Stimulated activated memory B cell treated with anti-CD40 and anti-IgM and Interleukin-4, amounts not matched to agents 10 μg/mL and 1 μg/mL and 100 μg/mL, for 72 hours (primary cell): ENCODE results near the gene INSC.

Experiments used
- ATAC-seq: fragments of 150-1000 bp; cut with Tn5 transposase; 2 replicates; pipeline ENCODE4 v1.10.0; 2021
- H3K27ac Mint-ChIP-seq: one replicate; pipeline ENCODE4 v1.8.0; 2022; ENCODE audit warnings: mild to moderate bottlenecking, mixed read lengths
- H3K27me3 Mint-ChIP-seq: one replicate; pipeline ENCODE4 v1.8.0; 2022; ENCODE audit warnings: mixed read lengths
- H3K36me3 Mint-ChIP-seq: one replicate; pipeline ENCODE4 v1.8.0; 2022; ENCODE audit warnings: mixed read lengths
- H3K4me1 Mint-ChIP-seq: one replicate; pipeline ENCODE4 v1.8.0; 2022; ENCODE audit warnings: mixed read lengths
- H3K4me3 Mint-ChIP-seq: one replicate; pipeline ENCODE4 v1.8.0; 2022; ENCODE audit warnings: mild to moderate bottlenecking, moderate library complexity, mixed read lengths
- H3K9me3 Mint-ChIP-seq: one replicate; pipeline ENCODE4 v1.8.0; 2022; ENCODE audit warnings: mixed read lengths

INSC gene

DNA sequence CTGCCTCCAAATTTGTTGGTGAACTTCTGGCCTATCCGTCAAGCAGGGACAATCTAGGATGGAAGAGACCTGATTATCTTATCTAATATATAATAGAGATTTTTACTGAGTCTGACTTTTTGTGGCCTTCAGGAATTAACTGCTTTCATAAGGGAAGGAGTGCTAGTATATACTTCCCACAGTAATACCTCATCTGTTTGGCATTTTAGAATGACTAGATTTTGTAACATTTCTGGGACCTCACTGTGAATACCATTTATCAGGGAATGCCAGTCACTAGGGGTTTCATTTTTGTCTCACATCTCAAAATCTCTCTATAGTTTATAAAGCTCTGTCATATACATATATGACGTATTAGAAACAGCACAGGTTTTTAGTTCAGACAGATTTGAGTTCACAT, 114.3 kb downstream of the INSC start:
- H3K4me1 Mint-ChIP-seq, result peaks cover 10% of the 10 kb centered on the region
- H3K27me3 Mint-ChIP-seq, result peaks cover 8% of the 10 kb centered on the region
- H3K36me3 Mint-ChIP-seq, result no peaks in the 10 kb centered on the region
- no peak overlapping the region for H3K4me3 Mint-ChIP-seq
- H3K9me3 Mint-ChIP-seq, result no peaks in the 10 kb centered on the region
- no peak for ATAC-seq
- H3K27ac Mint-ChIP-seq, result no peak overlapping the region

DNA sequence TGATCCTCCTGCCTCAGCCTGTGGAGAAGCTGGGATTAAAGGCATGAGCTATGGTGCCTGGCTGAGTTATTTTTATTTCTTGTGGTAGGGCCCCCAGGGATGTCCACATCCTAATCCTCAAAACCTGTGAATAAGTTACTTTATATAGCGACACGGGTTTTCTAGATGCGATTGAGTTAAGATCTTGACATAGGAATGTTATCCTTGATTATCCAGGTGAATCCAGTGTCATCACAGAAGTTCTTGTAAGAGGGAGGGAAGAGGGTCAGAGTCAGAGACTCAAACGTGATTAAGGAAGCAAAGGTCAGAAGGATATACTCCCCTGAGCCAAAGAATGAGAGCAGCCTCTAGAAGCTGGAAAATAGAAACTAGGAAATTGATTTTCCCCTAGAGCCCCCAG, 117.8 kb downstream of the INSC start:
- no peaks in the 10 kb centered on the region for H3K36me3 Mint-ChIP-seq

GRCh38 chr11:15233371-15234165, 118.8 kb downstream of the INSC start:
- no peak overlapping the region for H3K4me3 Mint-ChIP-seq
- H3K36me3 Mint-ChIP-seq, result no peaks in the 10 kb centered on the region
- peaks cover 2% of the 10 kb centered on the region for H3K9me3 Mint-ChIP-seq
- ATAC-seq, result peak; percentile 51
- H3K27ac Mint-ChIP-seq, result no peak overlapping the region
- peaks cover 11% of the 10 kb centered on the region for H3K4me1 Mint-ChIP-seq
- peaks cover 20% of the 10 kb centered on the region for H3K27me3 Mint-ChIP-seq

More for the DNA sequence above, 117.8 kb downstream of the INSC start:
- Mint-ChIP-seq H3K4me3 (no peak overlapping the region), H3K27me3 (peaks cover 20% of the 10 kb centered on the region), H3K9me3 (no peaks in the 10 kb centered on the region), H3K4me1 (peaks cover 11% of the 10 kb centered on the region), H3K27ac (no peak overlapping the region)
- no peak for ATAC-seq

- Mint-ChIP-seq H3K4me3 (no peak overlapping the region), H3K4me1 (peaks cover 11% of the 10 kb centered on the region), H3K27me3 (peaks cover 12% of the 10 kb centered on the region), H3K27ac (no peak overlapping the region), H3K36me3 (no peaks in the 10 kb centered on the region), H3K9me3 (peaks cover 2% of the 10 kb centered on the region)
- no peak for ATAC-seq
These were observed 120.1 kb downstream of the INSC start for GRCh38 chr11:15234796-15235195.

DNA sequence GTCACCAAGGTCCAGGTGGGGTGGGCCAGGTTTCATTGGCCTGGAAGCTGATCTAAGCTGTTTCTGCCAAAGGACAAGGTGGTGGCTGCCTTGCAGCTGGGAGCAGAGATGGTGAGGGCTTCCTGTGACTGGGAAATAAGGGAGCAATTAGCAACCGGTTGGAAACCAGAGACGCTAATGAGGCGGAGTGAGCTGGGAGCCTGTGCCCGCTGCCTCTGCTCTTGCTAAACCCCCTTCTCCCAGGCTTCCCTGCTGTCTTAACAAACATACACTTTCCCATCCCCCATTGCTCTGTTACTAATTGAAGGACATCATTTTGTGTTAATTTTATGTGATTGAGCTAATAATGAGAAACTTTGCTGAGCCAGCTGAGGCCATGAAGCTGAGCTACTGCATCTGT, 121.8 kb downstream of the INSC start:
- H3K36me3 Mint-ChIP-seq, result no peaks in the 10 kb centered on the region
- H3K27ac Mint-ChIP-seq, result no peak overlapping the region
- no peak for ATAC-seq
- H3K4me3 Mint-ChIP-seq, result no peak overlapping the region
- peaks cover 2% of the 10 kb centered on the region for H3K9me3 Mint-ChIP-seq
- peaks cover 11% of the 10 kb centered on the region for H3K4me1 Mint-ChIP-seq
- peaks cover 12% of the 10 kb centered on the region for H3K27me3 Mint-ChIP-seq

DNA sequence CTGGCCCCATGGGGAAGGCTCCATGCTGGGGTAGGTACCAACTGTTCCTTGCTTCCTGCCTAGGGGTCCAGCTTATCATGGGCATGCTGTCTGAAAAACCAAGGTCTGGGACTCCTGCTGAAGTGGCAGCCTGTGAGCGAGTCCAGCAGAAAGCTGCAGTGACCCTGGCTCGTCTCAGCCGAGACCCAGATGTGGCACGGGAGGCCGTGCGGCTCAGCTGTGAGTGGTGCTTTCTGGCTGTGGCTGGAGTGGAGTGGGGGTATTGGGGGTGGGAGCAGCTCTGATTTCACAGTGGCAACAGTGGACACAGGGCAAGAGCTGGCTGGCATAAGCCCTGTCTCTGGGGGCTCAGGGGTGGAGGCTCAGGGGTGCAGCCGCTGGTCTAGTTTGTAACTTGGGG, 124.1 kb downstream of the INSC start:
- Mint-ChIP-seq H3K4me3 (no peak overlapping the region), H3K27me3 (peaks cover 28% of the 10 kb centered on the region), H3K27ac (no peak overlapping the region), H3K4me1 (peaks cover 3% of the 10 kb centered on the region), H3K36me3 (no peaks in the 10 kb centered on the region), H3K9me3 (peaks cover 2% of the 10 kb centered on the region)
- no peak for ATAC-seq

DNA sequence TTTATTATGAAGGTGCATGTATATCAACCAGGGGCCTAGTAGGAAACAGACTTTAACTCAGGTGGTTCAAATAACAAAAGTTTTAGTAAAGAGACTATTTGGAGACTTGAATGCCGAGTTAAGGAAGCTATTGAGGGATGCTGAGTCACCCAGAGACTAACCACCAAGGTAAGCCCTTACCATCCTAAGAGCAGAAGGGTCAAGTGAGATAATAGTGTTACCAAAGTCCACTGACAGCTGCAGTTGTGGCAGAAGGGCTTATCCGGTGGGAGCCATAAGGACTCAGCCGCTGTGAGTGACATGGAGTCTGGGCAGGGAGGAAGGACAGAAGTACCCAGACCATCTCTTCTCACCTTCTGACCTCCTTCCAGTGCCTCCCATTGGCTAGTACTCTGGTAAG, 134.0 kb downstream of the INSC start:
- no peaks in the 10 kb centered on the region for H3K4me1 Mint-ChIP-seq
- no peaks in the 10 kb centered on the region for H3K9me3 Mint-ChIP-seq
- no peak overlapping the region for H3K27ac Mint-ChIP-seq
- H3K27me3 Mint-ChIP-seq, result peaks cover 17% of the 10 kb centered on the region
- no peak overlapping the region for H3K4me3 Mint-ChIP-seq
- ATAC-seq, result no peak
- no peaks in the 10 kb centered on the region for H3K36me3 Mint-ChIP-seq

GRCh38 chr11:15258433-15259165, 143.9 kb downstream of the INSC start:
- Mint-ChIP-seq H3K36me3 (no peaks in the 10 kb centered on the region), H3K4me1 (no peaks in the 10 kb centered on the region), H3K27me3 (peaks cover 8% of the 10 kb centered on the region), H3K27ac (no peak overlapping the region), H3K4me3 (no peak overlapping the region), H3K9me3 (no peaks in the 10 kb centered on the region)
- peak; percentile 14 for ATAC-seq

DNA sequence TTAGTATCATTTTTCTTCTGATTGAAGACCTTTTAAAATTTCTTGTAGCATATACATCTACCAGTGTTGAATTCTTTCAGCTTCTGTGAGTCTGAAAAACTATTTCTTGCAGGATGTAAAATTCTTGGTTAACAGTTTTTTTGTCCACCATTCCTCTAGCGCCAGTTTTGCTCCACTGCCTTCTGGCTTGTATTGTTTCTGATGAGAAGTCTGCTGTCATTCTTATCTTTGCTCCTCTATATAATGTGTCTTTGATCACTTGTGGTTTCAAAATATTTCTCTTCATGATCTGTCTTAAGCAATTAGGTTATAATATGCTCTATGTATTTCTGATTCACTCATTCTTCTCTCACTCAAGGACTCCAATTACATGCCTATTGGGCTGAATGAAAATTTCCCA, 152.3 kb downstream of the INSC start:
- no peak overlapping the region for H3K27ac Mint-ChIP-seq
- no peaks in the 10 kb centered on the region for H3K36me3 Mint-ChIP-seq
- H3K4me3 Mint-ChIP-seq, result no peak overlapping the region
- ATAC-seq, result no peak
- peaks cover 17% of the 10 kb centered on the region for H3K9me3 Mint-ChIP-seq
- H3K4me1 Mint-ChIP-seq, result no peaks in the 10 kb centered on the region
- H3K27me3 Mint-ChIP-seq, result no peaks in the 10 kb centered on the region

- Mint-ChIP-seq H3K36me3 (no peaks in the 10 kb centered on the region), H3K27me3 (peaks cover 7% of the 10 kb centered on the region), H3K4me1 (no peaks in the 10 kb centered on the region)
These were observed 153.9 kb downstream of the INSC start for GRCh38 chr11:15268598-15268997.

GRCh38 chr11:15275141-15275540, 160.4 kb downstream of the INSC start:
- no peak for ATAC-seq
- H3K4me1 Mint-ChIP-seq, result no peaks in the 10 kb centered on the region
- no peak overlapping the region for H3K27ac Mint-ChIP-seq
- H3K27me3 Mint-ChIP-seq, result peaks cover 31% of the 10 kb centered on the region
- no peaks in the 10 kb centered on the region for H3K9me3 Mint-ChIP-seq
- H3K4me3 Mint-ChIP-seq, result no peak overlapping the region
- no peaks in the 10 kb centered on the region for H3K36me3 Mint-ChIP-seq

More at GRCh38 chr11:15268598-15268997, 153.9 kb downstream of the INSC start:
- Mint-ChIP-seq H3K9me3 (peaks cover 17% of the 10 kb centered on the region), H3K27ac (no peak overlapping the region), H3K4me3 (no peak overlapping the region)
- no peak for ATAC-seq

GRCh38 chr11:15276621-15277020, 161.9 kb downstream of the INSC start:
- no peak overlapping the region for H3K27ac Mint-ChIP-seq
- no peaks in the 10 kb centered on the region for H3K4me1 Mint-ChIP-seq
- H3K4me3 Mint-ChIP-seq, result no peak overlapping the region
- no peaks in the 10 kb centered on the region for H3K36me3 Mint-ChIP-seq
- H3K27me3 Mint-ChIP-seq, result peaks cover 35% of the 10 kb centered on the region
- no peak for ATAC-seq
- H3K9me3 Mint-ChIP-seq, result no peaks in the 10 kb centered on the region

DNA sequence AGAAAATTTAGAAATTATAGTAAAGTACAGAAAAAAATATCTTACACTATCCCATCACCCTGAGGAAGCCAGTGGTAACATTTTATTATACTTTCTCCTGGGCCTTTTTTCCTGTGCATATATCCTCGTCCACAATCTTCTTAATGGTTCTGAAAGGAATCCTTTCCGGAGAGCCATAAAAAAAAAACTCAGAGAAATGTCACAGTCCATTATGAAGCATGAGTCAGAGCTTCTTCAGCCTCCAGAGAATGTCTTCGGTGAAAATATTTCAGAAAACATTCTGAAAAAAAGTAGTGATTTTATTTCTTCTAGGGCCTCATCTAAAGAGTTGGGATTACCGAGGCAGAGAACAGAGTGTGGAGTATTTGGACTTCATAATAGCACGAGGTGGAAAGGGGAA, 163.4 kb downstream of the INSC start:
- Mint-ChIP-seq H3K4me1 (no peaks in the 10 kb centered on the region), H3K36me3 (no peaks in the 10 kb centered on the region), H3K27ac (no peak overlapping the region), H3K27me3 (peaks cover 43% of the 10 kb centered on the region), H3K4me3 (no peak overlapping the region), H3K9me3 (no peaks in the 10 kb centered on the region)
- no peak for ATAC-seq

DNA sequence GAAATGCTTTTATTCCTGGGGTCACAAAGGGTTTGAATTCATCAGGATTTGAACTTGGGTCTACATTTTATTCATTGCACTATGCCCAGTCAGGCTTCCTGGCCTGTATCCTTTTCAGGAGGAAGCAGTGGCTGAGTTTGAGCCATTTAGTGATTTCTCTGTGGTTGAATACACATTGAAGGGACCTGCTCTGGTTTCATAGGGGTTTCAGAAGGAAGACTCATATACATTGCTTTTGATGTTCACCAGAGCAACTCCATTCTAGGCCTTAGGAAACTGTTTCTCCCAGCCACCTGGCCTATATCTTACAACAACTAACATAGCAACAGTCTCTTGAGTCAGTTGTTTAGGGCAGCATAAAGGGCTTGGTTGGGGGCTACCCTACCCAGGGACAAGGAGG, 165.7 kb downstream of the INSC start:
- H3K4me3 Mint-ChIP-seq, result no peak overlapping the region
- peaks cover 24% of the 10 kb centered on the region for H3K27me3 Mint-ChIP-seq
- H3K36me3 Mint-ChIP-seq, result no peaks in the 10 kb centered on the region
- H3K4me1 Mint-ChIP-seq, result no peaks in the 10 kb centered on the region
- no peak overlapping the region for H3K27ac Mint-ChIP-seq
- no peak for ATAC-seq
- H3K9me3 Mint-ChIP-seq, result no peaks in the 10 kb centered on the region

DNA sequence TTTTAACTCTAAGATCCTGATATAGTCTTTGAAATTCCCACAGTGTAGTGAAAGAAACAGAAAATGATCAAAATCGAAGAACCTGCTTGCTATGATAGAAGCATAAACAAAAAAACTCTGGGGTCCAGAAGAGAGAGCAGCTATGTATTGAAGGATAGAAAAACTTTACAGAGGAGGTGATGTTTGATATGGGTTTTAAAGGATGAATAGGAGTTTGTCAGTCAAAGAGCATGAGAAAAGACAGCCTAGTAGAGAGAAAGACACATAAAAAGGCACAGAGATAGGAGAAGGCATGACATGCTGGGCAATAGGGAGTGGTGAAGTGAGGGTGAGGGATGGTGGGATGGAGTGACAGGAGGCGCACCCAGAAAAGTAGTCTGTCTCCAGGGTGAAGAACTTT, 168.0 kb downstream of the INSC start:
- H3K27ac Mint-ChIP-seq, result no peak overlapping the region

GRCh38 chr11:15286465-15286864, 171.7 kb downstream of the INSC start:
- Mint-ChIP-seq H3K36me3 (no peaks in the 10 kb centered on the region), H3K4me1 (no peaks in the 10 kb centered on the region), H3K27me3 (peaks cover 12% of the 10 kb centered on the region), H3K4me3 (no peak overlapping the region), H3K27ac (no peak overlapping the region), H3K9me3 (peaks cover 3% of the 10 kb centered on the region)
- no peak for ATAC-seq

More for the DNA sequence above, 168.0 kb downstream of the INSC start:
- no peak for ATAC-seq
- Mint-ChIP-seq H3K36me3 (no peaks in the 10 kb centered on the region), H3K9me3 (no peaks in the 10 kb centered on the region), H3K4me3 (no peak overlapping the region), H3K4me1 (no peaks in the 10 kb centered on the region), H3K27me3 (peaks cover 24% of the 10 kb centered on the region)
